ENCODE measurements around the gene DOCK4. TPM values are rescaled to one million over a fixed set of nuclear protein-coding genes. Genes with fewer than 3 reads are reported as not detected.

Gene DOCK4
- total RNA-seq, 1 donor from 2014 or later = 16.8 TPM

DNA sequence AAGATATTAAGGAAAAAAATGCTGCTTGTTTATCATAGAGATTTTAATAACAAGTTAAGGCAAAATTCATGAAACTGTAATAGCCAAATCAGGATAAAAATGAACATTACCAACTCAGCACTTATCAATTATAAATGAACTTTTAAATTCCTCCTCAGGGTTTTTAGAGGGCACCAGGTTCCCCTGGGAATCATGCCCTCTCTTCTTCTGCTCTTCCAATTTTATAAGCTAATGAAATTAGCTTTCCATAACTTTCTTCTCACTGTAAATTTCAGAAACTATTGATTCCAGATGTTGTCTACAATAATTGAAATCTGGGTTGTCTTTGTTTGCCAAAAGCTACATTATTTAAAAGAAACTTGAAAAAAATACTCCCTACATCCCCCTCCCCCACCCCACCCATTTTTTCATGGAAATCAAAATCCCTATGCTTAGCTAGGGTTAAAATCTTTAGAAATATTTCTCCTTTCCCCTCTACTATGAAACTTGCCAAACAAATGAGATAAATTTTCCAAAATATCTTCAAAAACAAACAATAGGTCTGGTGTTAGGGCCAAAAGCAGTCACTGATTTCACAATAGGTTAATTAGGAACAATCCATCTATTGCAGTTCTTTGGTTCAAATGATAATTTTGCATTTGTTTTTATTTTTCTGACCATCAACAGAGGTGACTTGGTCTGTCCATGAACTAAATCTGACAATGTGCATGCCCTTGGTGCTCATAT is 187.7 kb downstream of the DOCK4 start:
- DNase-seq (ENCODE audit: missing footprints) (no peak), ATAC-seq (no peak)
- intact Hi-C loops (cut with DNase I) = no loop called here

DNA sequence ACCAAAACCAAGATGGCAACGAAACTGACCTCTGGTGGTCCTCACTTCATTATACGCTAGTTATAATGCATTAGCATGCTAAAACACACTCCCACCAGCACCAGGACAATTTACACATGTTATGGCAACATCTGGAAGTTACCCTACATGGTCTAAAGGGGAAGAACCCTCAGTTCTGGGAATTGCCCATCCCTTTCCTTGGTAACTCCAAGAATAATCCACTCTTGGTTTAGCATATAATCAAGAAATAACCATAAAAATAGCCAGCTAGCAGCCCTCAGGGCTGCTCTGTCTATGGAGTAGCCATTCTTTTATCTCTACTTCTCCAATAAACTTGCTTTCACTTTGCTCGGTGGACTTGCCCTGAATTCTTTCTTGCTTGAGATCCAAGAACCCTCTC is 191.1 kb downstream of the DOCK4 start:
- intact Hi-C loops (cut with DNase I) = no loop called here
- ATAC-seq = no peak

DNA sequence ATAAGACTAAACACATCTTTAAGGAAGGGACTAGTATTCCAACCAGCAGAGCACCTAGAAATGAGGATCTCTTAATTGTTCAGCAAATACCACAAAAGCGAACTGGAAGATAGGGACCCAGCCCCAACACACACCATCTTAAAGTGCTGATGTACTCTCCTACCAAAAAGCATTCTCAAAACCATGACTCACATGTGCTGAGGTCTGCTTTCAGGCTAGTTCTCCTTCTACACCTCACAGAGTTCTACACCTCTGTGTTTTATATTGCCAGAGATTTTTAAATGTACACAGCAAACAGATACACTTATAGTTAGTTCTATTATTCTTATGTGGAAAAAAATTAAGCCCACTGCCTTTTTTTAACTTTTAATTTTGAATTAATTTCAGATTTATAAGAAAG is 191.9 kb downstream of the DOCK4 start:
- ATAC-seq = no peak
- no peak for DNase-seq (ENCODE audit: missing footprints)
- intact Hi-C loops (cut with DNase I) = no loop called here

More for the DNA sequence above, 191.1 kb downstream of the DOCK4 start:
- DNase-seq (ENCODE audit: missing footprints) = no peak

DNA sequence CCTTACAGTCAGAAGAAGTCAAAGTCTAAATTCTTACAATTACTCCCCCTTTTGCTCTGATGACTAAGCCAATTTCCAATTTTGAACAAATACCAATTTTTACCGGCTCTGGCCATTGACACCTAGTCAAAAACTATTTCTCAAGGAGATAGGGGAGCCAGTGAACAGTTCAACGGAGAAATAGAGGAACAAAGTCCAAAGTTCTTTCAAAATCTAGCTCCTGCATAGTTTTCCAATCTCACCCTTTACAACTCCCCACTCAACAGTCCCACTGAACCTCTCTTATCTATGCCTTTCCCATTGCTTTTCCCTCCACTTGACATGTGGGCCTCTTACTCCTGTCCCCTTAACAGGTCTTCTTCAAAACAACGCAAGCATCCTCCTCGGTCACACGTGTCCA is 192.9 kb downstream of the DOCK4 start:
- DNase-seq (ENCODE audit: missing footprints) (no peak), ATAC-seq (no peak)
- intact Hi-C loops (cut with DNase I) = no loop called here

DNA sequence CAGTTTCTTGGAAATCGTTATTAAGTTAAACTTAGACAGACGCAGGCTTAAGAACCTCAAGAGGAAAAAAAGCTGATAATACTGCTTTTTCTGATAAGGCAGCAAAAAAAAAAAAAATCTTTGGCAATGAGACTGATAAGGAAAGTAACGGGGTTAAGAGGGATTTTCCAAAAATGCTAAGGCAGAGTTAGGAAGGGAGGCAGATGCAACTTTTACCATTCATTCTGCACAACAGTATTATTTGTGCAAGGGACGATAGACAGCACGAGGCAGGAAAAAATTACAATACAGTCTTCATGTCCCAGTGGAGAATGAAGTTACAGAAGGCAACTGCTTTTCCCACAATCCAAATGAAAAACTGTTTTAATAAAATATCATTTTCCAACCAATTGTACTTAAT is 194.0 kb downstream of the DOCK4 start:
- peak; percentile 73 for ATAC-seq
- intact Hi-C loops (cut with DNase I) = no loop called here

DNA sequence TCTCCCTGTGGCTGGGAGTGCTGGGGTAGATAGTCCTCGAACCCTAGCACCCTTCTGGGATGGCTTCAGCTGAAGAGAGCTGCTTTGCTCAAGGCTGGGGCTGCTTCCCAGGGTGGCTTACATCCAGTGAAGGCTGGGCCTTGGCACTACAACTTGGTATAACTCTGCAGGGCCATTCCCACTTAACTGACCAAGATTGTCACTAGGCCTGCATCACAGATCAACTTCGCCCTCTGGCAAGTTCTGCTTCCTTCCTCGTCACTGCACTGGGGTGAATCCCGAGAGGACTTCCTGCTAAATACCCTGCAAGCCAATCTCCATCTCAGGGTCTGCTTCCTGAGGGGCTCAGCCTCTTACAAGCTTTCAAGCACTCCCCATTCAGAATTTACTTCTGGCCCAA is 195.2 kb downstream of the DOCK4 start:
- intact Hi-C loops (cut with DNase I) = no loop called here
- DNase-seq (ENCODE audit: missing footprints) = no peak
- peak; percentile 45 for ATAC-seq

More for the DNA sequence above, 194.0 kb downstream of the DOCK4 start:
- DNase-seq (ENCODE audit: missing footprints) = no peak

DNA sequence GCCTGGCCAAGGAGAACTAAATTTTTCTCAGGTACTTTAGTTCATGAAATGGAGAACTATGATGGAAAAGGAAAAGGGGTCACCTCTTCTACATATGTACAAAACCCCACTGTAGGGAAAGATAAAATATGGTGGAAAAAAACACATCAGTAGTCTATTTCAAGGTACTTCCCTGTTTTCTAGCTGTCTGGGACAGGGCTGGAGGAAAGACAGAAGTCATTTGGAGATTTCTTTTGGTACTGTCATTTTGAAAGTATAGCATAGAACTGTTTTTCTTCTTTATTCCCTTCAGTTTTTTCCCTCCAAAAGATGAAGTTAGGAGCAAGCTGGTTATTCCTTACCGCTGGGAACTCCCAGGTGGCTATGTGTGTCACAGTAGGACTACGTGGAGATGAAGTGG is 196.1 kb downstream of the DOCK4 start:
- ATAC-seq (no peak), DNase-seq (ENCODE audit: missing footprints) (no peak)
- intact Hi-C loops (cut with DNase I) = no loop called here

DNA sequence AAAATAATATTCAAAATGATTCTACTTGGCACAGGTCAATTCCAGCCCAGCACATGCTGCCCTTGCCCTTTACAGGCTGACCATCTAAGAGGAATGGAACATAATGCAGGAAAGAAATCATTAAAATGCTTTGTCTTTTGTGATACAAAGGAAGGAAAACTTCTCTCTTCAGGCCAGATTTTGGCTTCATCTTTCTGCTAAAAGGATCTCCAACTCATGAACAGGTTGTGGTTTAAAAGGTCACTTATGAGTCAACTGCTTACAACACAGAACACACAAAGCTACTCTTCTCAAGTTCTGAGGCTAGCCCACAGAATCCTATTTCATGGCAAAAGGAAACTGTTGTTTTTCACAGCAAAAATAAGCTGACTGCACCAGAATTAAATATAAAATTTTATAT is 197.1 kb downstream of the DOCK4 start:
- ATAC-seq (no peak), DNase-seq (ENCODE audit: missing footprints) (no peak)
- intact Hi-C loops (cut with DNase I) = no loop called here

DNA sequence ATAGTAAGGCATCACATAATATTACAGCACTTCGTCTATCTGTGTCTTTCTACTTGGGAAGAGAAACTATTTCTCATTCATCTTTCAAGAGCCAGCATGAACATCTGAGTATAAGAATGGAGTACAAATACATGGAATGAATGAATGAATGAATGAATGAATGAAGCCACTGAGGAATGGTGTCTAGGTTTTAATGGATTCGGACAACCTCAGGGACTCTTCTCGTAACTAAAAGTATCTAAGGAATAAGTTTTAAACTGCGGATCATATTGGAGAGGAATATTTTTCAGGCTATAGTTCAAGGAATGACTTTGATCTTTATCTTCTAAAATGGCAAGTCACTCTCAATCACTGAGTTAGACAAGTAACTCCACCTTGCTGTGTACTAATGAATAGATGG is 199.0 kb downstream of the DOCK4 start:
- intact Hi-C loops (cut with DNase I) = no loop called here
- DNase-seq (ENCODE audit: missing footprints) = no peak
- ATAC-seq = no peak

DNA sequence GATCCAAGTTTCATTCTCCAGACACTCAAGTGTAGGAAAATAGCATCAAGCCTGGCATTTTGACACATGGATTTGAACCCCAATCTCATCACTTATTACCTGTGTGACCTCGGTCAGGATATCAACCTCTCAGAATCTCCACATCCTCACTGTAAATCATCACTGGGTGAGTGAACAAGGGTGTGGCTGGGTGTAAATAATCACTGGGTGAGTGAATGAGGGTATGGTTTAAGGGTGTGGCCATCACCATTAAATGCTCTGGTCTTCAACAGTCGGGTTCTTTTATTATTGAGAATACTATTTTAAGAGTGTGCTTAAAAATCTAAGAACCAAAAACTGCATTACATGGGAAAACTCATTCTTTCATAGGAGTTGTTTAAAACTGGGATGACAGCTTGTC is 200.1 kb downstream of the DOCK4 start:
- no peak for DNase-seq (ENCODE audit: missing footprints)
- intact Hi-C loops (cut with DNase I) = no loop called here
- no peak for ATAC-seq

DNA sequence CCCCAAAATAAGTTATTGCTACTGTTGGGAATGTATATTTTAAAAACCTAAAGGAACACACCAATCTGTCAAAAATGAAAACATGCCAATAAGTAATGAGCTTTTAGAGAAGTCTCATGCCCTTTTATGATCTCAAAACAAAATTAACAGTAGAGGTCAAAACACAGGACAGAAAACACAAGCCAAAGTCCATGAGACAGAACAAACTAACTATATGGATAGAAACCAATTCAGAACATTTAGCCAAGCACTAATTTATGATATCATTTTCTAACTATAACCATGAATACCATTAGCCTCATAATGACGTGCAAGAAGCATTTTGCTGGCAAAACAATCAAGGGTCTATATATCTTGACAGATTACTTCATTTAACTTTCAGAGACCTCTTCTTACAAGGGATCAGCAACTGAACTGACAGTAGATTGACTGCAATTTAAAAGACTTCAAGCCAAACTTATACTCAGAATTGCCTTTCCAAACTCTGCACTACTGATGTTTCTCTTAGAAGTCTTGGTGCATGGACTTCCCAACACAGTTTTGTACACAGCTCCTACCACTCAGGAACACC is 200.9 kb downstream of the DOCK4 start:
- ATAC-seq = no peak
- intact Hi-C loops (cut with DNase I) = no loop called here
- DNase-seq (ENCODE audit: missing footprints) = no peak

DNA sequence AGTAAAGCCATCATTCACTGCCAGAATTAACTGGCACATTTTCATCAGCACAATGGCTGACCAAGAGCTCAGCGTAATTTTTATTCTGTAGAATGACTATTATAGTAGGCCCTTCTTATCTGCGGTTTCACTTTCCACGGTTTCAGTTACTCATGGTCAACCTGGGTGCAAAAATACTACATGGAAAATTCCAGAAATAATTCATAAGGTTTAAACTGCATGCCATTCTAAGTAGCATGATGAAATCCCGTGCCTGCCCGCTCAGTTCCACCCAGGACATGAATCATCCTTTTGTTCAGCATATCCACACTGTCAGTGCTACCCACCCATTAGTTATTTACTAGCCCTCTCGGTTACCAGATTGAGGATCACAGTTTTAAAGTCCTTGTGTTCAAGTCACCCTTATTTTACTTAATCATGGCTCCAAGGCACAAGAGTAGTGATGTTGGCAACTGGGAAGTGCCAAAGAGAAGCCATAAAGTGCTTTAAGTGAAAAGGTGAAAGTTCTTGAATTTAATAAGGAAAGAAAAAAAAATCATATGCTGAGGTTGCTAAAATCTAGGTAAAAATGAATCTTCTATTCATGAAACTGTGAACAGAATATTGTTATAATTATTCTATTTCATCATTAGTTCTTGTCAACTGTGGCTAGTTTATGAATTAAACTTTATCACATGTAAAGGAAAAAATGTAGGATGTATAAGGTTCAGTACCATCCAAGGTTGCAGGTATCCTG is 204.9 kb downstream of the DOCK4 start:
- DNase-seq (ENCODE audit: missing footprints) = no peak
- ATAC-seq = no peak
- intact Hi-C loops (cut with DNase I) = no loop called here

DNA sequence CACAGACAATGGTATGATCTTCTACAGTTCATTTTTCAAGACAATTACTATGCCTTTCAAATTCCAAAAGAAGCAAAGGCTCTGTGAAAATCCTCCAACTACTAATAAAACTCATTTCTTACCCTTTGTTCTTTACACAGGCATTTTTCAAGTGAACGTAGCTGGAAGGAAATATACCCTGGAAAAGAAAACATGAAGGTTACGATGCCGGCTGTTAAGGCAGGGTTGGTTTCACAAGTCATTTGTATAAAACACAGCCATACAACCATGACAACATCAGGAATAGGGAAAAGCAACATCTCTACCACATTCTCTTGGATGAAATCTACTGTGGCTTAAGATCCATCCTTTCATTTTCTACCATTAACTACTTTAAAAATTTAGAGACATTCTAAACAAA is 207.9 kb downstream of the DOCK4 start:
- no peak for ATAC-seq
- intact Hi-C loops (cut with DNase I) = no loop called here

DNA sequence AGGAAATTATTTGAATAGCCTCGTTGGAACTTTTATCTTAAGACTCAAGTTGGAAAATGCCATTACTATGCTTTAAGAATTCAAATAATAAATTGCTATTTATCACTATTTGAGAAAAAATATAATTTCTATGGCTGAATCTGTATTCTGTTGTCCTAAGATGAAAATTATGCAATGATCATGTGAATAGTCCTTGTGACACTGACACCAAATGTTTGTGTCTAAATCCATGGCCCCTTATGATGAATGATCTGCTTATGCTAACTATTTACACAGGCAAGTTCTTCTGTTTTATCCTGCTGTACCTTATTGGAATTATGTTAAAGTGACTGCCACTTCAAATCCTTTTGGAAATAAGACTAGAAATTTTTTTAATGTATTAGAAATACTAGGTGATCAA is 208.7 kb downstream of the DOCK4 start:
- ATAC-seq = no peak
- intact Hi-C loops (cut with DNase I) = no loop called here
- no peak for DNase-seq (ENCODE audit: missing footprints)

More for the DNA sequence above, 207.9 kb downstream of the DOCK4 start:
- DNase-seq (ENCODE audit: missing footprints) = no peak

DNA sequence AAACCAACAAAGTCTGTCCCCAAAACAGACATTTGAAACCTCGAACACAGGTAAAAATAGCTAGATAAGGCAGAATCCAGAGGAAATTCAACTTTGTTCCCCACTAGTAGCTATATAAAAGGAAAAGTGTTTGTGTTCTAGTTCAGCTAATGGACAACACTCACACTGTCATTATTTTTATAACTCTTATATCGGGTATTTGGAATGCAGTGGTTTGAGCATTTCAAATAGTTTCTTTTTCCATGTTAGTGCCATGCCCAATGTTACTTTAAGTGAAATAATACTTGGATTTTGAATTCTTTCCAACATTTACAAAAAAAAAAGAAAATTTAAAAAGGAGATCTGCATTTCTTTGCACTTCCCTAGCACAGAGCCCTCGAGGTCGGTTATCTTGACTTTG is 213.6 kb downstream of the DOCK4 start:
- intact Hi-C loops (cut with DNase I) = no loop called here
- no peak for ATAC-seq

DNA sequence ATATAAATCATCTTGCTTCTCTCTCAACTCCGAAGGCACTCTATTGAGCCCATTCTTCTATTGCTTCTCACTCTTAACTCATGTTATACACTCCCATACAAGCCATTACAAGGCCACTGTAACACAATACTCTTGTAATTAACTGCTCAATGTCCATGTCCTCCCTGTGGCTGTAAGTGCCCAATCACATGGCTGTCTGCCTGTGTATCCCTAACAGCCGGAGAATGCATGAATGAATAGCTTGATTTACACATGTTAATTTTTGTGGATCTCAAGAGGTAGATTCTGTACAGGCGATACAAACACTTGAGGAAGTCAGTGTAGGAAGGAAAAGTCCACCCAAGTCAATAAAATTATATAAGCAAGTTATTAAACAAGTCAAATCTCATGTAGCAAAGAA is 215.6 kb downstream of the DOCK4 start:
- DNase-seq (ENCODE audit: missing footprints) = no peak
- ATAC-seq = no peak
- intact Hi-C loops (cut with DNase I) = no loop called here

More for the DNA sequence above, 213.6 kb downstream of the DOCK4 start:
- DNase-seq (ENCODE audit: missing footprints) = no peak

DNA sequence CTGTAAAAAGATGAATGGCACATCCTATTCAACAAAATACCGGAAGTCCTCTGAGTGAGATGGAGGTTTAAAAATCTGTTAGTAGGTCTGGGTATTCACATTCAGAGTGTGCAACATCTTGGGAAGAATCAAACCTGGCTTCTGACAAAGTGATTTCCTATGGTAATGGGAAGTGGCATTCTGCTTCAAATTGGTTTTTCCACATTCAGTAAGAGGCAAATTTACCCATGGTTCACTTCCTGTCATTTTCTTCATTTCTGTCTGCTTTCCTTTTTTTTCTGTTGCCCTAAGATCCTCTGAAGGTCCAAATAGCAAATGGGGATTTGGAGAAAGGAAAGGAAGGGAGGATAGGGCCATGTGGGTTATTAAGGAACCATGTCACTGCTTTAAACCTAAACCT is 218.3 kb downstream of the DOCK4 start:
- intact Hi-C loops (cut with DNase I) = no loop called here

DNA sequence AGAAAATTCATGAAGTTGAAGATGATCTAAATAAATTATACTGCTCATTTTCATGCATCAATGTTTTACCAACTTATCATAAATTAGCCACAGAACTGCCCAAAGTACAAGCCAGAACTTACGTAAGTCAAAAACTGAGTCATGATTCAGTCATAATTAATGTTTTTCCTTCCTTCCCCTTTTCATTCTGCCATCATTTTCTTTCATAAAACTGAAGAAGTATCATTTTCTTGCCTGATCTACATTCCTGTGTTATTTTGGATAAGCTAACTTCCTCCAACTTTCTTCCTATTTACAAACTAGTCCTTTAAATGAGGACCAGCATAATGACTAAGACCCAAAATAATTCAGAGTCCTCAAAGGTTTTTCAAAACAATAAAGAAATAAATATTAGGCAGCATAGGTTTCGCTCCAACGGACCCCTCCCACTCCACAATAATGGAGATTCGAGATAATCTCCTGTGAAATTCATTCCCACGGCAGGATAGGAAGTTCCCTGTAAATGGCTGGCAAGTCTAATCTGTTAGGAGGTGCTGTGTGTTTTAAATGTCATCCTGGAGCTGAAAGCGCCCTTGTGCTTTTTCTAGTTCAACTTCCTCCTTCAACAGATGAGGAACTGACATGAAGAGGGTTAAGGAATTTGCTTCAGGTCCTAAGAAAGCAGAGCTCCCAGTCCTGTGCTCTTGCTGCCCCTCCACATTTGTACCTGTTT is 218.9 kb downstream of the DOCK4 start:
- ATAC-seq (peak; percentile 46), DNase-seq (ENCODE audit: missing footprints) (no peak)
- intact Hi-C loops (cut with DNase I) = no loop called here

More for the DNA sequence above, 218.3 kb downstream of the DOCK4 start:
- ATAC-seq (no peak), DNase-seq (ENCODE audit: missing footprints) (no peak)

DNA sequence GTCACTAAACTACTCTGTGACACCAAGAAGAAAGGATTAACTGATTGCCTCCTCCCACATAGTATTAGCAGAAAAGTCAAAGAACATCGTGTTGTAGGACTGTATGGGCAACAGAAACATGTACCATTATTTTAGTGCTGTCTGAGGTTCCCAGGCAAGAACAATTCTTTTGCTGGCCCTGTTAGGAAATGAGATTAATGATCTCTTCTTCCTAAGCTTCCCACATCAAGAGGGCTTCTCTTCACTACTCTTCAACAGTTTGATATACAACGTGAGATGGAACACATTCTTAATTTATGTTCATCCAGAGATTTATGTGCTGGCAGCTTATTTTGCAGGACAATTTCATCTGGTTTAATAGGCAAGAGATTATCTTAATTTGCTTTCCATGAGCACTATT is 219.6 kb downstream of the DOCK4 start:
- ATAC-seq (no peak), DNase-seq (ENCODE audit: missing footprints) (no peak)
- intact Hi-C loops (cut with DNase I) = no loop called here

DNA sequence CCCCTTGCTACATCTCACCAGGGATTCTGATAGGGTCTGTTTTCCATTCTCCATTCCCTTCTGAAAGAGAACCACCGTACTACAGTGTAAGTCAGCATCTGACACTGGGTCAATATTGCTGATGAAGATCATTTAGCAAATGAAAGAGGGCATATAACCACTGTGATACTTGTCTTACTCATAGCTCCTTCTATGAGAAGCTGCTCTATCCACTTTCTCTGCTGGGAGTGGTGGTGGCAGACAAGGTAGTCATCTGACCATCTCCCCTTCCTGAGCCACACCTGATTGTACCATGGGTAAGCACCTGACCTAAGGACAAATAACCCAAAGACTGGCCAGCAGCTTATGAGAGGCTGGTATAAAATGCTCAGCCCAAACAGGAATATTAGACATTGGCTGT is 220.4 kb downstream of the DOCK4 start:
- ATAC-seq = no peak
- no peak for DNase-seq (ENCODE audit: missing footprints)
- intact Hi-C loops (cut with DNase I) = no loop called here

All from Right ventricle myocardium inferior (tissue), 1 donor.